HG03196 (cell line): ENCODE results near the gene PCGF6.

Experiments
- ATAC-seq: cut with Tn5 transposase; IDR thresholded peaks from one replicate; pipeline ENCODE4 v1.9.1; 2021; ENCODE audit not compliant: unreplicated experiment

PCGF6 gene

DNA sequence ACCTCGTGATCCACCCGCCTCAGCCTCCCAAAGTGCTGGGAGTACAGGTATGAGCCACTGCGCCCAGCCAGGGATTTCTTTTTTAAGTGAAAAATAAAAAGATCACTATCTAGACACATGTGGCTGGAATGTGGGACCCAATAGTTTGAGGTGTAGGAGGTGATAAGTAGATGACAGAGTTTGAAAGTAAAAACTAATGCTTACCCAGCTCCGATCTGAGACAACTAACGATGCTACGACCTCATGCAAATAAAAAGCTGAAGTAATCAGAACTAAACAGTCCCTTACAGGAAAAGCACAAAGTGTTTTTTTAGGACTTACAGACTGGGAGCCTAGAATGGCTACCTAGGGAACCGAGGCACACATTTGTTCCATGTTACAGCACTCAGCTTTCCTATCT is 23.0 kb downstream of the PCGF6 start:
- ATAC-seq: no peak

DNA sequence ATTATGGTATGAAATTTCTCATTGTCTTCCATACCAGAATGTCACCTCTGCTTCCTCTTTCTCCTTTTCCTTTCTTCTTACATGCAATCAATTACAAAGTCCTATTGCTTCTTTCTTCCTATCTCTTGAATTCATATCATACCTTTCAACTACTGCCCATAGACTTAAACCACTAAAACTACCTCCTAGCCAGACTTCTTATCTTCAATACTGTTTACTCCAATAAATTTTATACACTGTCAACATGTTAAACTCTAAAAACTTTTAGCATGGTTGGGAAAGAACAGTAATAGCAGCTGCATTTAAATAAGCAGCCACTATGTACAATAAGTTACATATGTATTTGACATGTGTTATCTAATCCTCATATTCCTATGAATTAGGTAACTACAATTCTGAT is 34.9 kb downstream of the PCGF6 start:
- no peak for ATAC-seq

DNA sequence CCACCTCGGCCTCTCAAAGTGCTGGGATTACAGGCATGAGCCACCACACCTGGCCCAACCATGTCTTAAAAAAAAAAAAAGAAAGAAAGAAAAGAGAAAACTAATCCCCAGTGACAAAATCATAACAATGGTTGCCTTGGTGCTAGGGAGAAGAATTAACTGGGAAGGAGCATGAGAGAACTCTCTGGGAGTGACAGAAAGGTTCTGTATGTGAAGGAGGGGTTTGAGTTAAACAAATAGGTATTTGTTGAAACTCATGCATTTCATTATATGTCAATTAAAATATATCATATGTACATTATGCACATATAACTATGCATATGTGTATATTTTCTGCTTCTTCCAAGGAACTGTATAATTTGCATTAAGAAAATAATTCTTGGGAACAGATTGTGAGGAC is 40.7 kb downstream of the PCGF6 start:
- ATAC-seq: no peak

DNA sequence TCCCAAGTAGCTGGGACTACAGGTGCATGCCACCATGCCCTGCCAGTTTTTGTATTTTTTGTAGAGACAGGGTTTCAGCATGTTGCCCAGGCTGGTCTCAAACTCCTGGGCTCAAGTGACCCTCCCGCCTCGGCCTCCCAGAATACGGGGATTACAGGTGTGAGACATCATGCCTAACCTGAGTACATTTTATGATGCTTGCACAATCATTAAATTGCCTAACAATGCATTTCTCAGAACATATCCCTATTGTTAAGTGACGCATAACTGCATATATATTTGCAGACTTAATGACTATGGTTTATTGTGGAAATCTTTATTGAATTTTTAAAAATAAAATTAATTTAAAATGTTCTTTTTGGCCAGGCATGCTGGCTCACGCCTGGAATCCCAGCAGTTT is 43.3 kb downstream of the PCGF6 start:
- ATAC-seq: no peak

DNA sequence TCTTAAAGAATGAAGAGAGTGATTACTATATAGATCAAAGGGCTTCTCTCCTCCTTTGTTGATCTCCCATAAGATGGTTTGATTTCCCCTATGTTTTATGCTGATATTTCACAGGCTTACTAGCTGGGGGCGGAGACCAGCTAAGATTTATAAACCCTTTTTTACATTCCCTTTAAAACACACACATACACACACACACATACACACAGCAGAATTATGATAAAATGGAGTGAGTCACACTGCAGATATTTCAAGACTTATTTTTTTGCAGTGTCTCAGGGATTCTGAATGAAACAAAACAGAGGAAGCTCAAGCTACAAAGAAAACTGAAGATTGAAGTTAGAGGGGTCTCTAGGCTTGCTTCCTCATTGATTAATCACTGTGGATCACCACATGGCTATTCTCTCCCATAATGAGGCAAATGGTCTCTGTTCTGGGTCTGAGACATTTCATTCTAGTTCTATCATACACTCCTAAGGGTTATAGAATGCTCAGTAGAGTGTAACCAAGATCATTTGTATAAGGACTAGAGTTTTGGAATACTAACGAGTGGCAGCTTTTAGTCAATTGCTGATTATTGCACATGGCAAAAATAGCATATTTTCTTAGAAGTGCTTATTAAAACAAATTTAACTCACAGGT is 55.4 kb downstream of the PCGF6 start:
- no peak for ATAC-seq

DNA sequence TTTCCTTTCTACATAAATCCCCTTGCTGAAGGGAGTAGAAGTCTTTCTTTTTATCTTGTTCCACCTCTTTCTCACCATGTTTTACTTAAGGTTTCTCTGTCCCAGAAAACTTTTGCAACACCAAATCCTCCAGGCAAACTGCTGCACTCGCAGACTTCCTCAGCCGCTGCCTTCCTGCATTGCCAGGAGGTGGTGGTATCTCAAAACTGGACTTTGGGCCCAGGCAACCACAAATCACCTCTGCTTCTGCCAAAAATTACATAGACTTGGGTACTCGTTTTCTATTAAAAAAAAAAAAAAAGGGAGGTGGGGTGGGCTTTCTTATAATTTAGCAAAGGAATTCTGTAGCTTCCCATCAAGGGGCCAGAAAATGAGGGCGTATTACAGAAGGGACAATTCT is 59.4 kb downstream of the PCGF6 start:
- no peak for ATAC-seq

DNA sequence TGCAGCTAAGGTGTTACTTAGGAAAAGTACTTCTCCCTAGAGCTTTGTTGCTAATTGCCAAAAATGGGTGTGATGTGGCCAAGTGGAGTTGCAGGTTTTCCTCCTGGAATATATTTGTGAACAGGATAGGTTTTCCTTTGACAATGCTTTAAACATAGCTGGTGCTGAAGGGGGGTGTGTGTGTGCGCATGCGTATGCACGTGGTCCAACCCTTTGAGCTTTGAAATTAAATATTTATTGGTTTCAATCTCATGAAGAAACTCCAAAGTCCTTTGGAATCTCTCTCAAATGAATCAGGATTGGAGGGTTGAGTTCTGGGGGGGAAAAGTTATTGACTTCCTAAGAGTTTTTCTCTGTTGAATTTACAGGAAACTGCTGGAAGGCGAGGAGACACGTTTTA is 62.9 kb downstream of the PCGF6 start:
- ATAC-seq: no peak

DNA sequence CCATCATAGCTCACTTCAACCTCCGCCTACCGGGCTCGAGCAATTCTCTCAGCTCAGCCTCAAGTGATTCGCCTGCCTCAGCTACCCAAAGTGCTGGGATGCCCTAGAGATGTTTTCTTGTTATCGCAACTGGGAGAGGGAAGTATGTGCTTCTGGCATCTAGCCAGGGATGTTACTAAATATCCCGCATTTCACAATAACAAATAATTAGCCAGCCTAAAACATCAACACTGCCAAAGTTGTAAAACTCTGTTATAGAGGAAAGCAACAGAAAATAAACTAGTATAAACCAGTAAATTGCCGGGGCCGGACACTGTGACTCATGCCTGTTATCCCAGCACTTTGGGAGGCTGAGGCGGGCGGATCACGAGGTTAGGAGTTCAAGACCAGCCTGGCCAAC is 66.8 kb downstream of the PCGF6 start:
- no peak for ATAC-seq

DNA sequence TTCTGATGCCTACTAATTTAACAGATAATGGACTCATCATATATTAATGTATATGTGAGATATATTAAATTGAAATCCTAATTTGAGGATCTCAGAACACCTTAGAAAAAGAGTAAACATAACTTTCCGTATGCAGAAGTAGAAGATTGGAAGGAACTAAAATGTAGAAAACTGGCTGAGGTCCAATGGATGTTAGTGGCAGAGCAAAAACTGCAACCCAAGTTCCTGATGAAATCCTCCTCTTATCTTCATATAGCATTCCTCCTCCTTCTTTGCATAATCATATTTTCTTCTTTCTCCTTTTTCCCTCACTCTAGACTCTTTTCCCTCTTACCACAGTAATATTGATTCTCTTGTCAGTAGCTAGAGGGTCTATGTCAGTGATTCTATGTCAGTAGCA is 68.0 kb downstream of the PCGF6 start:
- ATAC-seq: no peak

DNA sequence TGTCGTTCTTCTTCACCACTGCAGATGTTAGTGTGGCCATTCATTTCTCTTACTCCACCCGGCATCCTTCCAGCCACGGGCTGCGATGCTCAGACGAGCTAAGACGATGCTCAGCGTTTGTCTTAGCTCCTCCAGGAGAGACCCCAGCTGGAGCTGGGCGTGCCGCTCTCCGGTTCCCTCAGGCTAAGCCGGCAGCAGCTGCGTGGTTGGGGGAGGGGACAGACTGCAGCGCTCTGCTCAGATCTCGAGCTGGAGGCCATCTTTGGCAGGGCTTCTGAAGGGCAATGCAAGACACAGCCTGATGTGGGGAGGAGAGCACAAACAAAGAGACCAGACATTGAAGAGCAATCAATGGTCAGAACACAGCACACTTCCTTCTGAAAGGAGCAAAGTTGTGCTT is 69.2 kb downstream of the PCGF6 start:
- no peak for ATAC-seq

DNA sequence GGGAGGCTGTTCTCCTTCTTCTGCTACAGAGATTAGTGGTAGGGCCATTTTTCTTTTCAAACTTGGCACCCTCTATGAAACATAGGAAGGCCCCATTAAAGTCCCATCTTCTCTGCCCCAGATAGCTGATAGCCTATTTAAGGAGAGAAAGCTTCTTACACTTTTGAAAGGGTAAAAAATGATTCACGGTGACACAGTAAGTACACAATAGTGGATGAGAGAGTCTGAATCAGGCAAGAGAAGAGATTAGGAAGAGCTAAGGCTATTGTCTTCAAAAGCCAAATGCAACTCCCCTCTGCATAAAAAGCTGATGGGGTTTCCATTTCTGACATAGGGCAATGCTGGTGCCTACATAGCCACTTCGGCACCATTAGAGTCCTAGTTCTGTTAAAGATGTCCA is 70.4 kb downstream of the PCGF6 start:
- ATAC-seq: no peak

DNA sequence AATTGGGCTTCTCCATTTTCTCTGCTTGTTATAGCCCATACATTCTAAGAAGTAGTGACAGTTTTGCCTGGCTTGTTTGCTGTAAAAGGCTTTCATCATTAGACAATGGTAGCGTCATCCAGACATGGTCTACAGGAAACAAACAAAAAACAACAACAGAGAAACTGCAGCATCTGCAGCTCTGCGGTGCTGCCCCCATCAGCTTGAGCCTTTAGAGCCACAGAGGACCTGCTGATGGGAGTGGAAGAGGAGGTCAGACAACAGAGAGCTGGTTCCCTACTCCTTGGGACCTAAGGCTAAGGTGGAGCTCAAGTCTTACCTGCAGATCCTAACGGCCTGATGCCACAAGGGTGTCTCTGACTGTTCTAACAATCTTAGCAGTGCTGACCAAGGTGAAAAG is 70.9 kb downstream of the PCGF6 start:
- no peak for ATAC-seq

DNA sequence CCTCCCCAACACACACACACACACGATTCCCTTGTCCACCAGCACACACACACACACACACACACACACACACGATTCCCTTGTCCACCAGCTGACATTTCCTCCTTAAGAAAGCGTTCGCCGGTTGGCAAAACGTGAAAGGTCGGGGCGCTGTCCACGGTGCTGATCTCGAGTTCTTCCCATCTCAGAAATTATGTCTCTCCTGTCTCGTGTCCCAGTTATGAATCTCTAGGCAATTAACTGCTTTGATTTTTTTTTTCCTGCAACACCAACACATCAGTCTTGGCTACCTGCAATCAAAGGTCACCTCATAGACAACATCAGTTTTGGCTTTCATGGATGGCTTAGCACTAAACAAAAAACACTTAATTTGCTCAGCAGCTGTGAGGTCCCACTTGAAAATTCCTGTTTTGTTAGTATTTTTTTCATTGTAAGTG is 72.1 kb downstream of the PCGF6 start:
- ATAC-seq: no peak

DNA sequence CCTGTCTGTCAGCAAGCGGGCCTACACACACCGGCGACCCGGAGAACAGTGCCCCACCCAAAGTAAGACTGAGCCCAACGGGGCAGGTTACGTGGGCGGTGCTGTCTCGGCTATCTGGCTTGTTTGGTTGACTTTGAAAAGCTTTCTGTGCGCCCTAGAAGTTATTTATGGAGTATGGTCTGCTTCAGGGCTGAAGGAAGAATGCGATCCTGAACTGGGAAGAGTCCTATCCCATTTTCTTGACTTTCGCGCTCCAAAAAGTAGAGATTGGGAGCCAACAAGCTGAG is 72.5 kb downstream of the PCGF6 start:
- ATAC-seq: no peak

DNA sequence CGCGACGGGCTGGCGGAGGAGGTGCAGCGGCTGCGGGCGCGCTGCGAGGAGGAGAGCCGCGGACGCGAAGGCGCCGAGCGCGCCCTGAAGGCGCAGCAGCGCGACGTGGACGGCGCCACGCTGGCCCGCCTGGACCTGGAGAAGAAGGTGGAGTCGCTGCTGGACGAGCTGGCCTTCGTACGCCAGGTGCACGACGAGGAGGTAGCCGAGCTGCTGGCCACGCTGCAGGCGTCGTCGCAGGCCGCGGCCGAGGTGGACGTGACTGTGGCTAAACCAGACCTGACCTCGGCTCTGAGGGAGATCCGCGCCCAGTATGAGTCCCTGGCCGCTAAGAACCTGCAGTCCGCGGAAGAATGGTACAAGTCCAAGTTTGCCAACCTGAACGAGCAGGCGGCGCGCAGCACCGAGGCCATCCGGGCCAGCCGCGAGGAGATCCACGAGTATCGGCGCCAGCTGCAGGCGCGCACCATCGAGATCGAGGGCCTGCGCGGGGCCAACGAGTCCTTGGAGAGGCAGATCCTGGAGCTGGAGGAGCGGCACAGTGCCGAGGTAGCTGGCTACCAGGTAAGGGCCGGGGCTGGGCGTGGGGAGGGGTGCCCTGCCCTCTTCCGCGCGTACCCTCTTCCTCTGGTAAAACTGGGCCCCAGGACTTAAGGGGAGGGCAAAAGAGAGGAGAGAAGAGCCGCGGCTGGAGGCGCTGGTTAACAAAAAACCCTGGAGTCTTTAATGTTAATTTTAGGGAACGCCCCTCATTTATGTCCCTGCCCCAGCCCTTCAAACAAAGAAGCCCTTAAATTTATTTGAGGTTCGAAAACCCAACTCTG is 73.0 kb downstream of the PCGF6 start:
- no peak for ATAC-seq

DNA sequence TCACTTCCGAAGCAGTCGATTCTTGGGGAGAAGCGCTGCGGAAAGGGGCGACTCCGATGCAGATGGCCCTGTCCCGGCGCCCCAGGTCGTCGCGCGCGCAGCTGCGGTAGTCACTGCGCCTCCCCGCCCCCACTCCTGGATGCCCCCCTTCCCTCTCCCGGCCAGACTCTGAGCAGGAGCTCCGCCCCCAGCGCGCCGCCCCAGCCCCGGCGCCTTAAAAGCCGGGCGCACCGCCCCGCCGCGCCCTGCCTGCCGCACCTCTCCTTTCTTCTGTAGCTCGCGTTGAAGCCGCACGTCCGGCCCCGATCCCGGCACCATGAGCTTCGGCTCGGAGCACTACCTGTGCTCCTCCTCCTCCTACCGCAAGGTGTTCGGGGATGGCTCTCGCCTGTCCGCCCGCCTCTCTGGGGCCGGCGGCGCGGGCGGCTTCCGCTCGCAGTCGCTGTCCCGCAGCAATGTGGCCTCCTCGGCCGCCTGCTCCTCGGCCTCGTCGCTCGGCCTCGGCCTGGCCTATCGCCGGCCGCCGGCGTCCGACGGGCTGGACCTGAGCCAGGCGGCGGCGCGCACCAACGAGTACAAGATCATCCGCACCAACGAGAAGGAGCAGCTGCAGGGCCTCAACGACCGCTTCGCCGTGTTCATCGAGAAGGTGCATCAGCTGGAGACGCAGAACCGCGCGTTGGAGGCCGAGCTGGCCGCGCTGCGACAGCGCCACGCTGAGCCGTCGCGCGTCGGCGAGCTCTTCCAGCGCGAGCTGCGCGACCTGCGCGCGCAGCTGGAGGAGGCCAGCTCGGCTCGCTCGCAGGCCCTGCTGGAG is 73.8 kb downstream of the PCGF6 start, which contains the start of gene INA:
Gene INA, plus strand, starts transcription at position 243 of the 817 bp plus-strand sequence. Its CDS starts 74 bp downstream, at position 317.
- no peak for ATAC-seq

DNA sequence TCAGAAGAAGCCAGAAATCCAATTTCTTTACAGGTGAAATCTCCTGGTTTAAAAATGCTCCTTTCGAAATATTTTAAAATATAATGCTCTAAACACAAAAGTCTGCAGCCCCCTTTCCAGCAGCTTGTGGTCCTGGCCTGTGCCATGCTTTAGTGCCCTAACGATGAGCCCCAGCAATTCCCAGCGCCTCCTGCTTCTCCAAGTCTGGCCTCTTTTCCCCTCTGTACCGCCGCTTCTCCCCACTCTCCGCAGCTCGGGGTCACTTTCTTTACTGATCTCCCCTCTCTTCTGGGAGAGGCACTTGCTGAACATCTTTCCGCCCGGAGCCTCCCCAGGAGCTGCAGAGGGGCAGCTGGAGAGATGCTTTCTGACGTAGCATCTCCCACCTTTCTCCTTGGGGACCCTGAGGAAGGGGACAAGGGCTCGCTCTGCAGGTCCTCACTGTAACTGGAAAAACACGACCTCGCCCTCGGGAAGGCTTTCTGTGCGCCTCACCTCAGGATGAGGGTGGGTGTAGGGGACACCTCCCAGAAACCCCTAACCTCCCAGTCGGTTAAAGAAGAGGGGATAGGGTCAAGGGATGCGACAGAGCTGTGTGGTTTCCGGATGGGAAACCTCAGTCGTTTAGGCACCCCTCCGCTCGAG is 74.6 kb downstream of the PCGF6 start:
- no peak for ATAC-seq

DNA sequence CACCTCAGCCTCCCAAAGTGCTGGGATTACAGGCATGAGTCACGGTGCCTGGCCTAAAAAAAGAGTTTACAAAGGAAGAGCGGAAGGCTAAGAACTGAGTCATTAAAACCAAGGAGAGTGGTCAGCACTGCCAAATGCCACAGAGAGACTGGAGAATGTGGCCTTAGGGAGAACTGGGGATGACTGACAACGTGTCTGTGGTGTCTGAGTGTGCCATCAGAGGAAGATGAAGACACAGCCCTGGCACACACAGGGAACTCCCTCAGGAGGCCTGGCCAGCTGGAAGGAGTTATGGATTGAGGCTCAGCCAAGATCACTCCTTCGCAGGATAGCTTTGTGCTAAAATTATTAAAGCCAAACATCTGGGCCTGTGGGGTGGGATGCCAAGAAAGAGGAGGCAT is 77.9 kb downstream of the PCGF6 start:
- ATAC-seq: no peak

DNA sequence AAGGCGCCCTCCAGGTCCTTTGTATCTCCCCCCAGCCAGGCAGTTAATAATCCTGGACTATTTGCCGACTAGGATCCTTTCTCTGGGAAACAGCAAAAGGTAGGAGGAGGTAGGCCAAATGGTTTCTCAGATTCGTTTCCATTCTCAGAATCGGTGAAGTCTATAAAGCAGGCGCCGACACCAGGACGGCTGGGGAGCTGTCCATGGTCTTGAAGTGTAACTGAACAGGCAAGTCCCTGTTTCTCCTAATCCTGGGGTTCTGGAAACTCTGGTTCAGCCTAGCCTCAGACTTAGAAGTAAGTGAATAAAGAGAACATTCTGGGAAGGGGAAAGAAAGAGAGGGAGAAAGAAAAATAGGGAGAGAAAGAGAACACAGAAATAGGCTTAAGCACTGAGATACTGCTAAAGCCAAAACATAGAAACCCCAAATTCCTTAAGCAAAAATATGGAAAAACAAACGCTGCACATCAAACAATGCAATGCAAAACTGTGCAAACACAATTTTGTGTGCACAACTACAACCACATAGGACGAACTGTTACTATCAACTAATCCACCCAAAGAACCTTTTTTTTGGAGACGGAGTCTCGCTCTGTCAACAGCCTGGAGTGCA is 85.1 kb downstream of the PCGF6 start:
- no peak for ATAC-seq

DNA sequence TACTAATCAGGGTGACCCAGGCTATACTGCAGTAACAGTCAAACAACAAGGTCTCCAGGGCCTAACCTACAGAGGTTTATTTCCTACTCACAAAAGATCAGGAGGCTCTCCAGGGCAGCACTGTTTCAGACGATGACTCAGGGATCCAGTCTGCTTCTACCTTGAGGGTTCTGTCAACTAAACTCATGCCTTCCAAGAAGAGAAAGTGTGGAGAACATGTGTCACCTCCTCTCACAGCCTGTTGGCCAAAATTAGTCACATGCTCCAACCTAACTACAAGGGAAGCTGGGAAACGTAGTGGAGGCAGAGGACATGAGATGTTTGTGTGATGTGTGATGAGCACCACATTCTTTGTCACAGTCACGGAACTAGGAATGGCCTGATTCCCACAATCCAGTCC is 88.7 kb downstream of the PCGF6 start:
- no peak for ATAC-seq

DNA sequence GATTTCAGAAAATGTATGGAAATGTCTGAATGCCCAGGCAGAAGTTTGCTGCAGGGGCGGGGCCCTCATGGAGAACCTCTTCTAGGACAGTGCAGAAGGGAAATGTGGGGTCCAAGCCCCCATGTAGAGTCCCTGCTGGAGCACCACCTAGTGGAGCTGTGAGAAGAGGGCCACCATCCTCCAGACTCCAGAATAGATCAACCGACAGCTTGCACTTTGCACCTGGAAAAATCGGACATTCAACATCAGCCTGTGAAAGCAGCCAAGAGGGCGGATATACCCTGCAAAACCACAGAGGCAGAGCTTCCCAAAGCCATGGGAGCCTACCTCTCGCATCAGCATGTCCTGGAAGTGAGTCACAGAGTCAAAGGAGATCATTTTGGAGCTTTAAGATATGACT is 91.0 kb downstream of the PCGF6 start:
- no peak for ATAC-seq
